Stromal cell of bone marrow (primary cell): ENCODE measurements around the gene IGF2BP2.
"Not testable (repeated sequence)": the region's sequence is repeated elsewhere in the genome, so short reads cannot be mapped to it uniquely, and the experiment has no call there.

Experiments
- DNase-seq: peaks from one replicate; pipeline ENCODE4 v3.0.0-alpha.2; 2012; ENCODE audit warnings: low read depth

IGF2BP2 gene

GRCh38 chr3:185837414-185837813 is 12.6 kb upstream of the IGF2BP2 start:
- DNase-seq: no peak

- no peak for DNase-seq
Measured at GRCh38 chr3:185831990-185832389, 7.1 kb upstream of the IGF2BP2 start.

GRCh38 chr3:185831195-185831594 is 6.4 kb upstream of the IGF2BP2 start:
- no peak for DNase-seq

- DNase-seq: no peak
Measured at GRCh38 chr3:185830018-185830797, 5.4 kb upstream of the IGF2BP2 start.

GRCh38 chr3:185828755-185829154 is 3.9 kb upstream of the IGF2BP2 start:
- DNase-seq: no peak

GRCh38 chr3:185827595-185828344 is 2.9 kb upstream of the IGF2BP2 start:
- no peak for DNase-seq

- no peak for DNase-seq
Measured at GRCh38 chr3:185825639-185826481, 1.0 kb upstream of the IGF2BP2 start.

GRCh38 chr3:185824051-185825005 is 514 bp downstream of the IGF2BP2 start:
- no peak for DNase-seq

- DNase-seq: no peak
Measured at GRCh38 chr3:185823078-185824044, 1.5 kb downstream of the IGF2BP2 start.

- DNase-seq: no peak
Measured at GRCh38 chr3:185822221-185823000, 2.4 kb downstream of the IGF2BP2 start.

- DNase-seq: peak; percentile 62
Measured at GRCh38 chr3:185820973-185821758, 3.7 kb downstream of the IGF2BP2 start.

GRCh38 chr3:185818267-185818875 is 6.5 kb downstream of the IGF2BP2 start:
- DNase-seq: no peak

- no peak for DNase-seq
Measured at GRCh38 chr3:185815391-185816282, 9.2 kb downstream of the IGF2BP2 start.

- no peak for DNase-seq
Measured at GRCh38 chr3:185813691-185814215, 11.1 kb downstream of the IGF2BP2 start.

GRCh38 chr3:185813205-185813604 is 11.6 kb downstream of the IGF2BP2 start:
- DNase-seq: no peak

GRCh38 chr3:185807445-185808068 is 17.3 kb downstream of the IGF2BP2 start:
- peak; percentile 79 for DNase-seq

GRCh38 chr3:185798831-185799110 is 26.1 kb downstream of the IGF2BP2 start:
- DNase-seq: not testable (repeated sequence)
